HG03520 (cell line): ENCODE results near the gene SEC14L2.
"Not testable (repeated sequence)": the region's sequence is repeated elsewhere in the genome, so short reads cannot be mapped to it uniquely, and the experiment has no call there.

ENCODE experiments used
- ATAC-seq: cut with Tn5 transposase; IDR thresholded peaks from one replicate; pipeline ENCODE4 v1.9.1; 2021; ENCODE audit warnings: mild to moderate bottlenecking, moderate library complexity; ENCODE audit not compliant: unreplicated experiment

SEC14L2 gene

DNA sequence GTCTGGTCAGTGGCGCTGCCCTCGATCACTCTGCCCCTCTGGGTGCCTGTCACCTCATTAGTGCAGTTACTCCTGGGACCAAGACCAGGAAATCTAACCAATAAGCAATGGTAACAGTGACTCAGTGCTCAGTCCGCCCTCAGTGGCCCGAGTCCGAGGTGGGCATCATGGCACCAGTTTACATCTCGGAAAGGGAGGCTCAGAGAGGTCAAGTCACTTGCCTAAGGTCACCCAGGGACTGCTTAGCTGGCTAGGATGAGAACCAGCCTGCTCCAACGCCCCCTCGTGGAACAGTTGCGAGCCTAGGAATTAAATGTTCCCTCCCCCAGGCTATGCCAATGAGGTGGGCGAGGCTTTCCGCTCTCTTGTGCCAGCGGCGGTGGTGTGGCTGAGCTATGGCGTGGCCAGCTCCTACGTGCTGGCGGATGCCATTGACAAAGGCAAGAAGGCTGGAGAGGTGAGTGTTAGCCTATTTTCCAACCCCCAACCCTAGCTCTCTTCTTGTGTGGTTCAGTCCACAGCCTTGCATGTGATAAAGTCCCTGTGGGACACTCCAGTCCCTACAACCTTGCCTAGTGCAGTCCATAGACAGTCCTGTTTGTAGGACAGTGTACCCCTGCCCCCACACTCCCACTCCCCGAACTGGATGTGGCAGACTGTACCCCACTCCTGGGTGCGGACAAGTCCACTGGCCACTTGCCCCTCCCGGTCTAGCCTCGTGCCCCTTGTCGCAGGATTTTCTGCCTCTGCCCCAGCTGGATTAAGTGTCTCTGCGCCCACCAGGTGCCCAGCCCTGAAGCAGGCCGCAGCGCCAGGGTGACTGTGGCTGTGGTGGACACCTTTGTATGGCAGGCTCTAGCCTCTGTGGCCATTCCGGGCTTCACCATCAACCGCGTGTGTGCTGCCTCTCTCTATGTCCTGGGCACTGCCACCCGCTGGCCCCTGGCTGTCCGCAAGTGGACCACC, 29.9 kb downstream of the SEC14L2 start:
- no peak for ATAC-seq

DNA sequence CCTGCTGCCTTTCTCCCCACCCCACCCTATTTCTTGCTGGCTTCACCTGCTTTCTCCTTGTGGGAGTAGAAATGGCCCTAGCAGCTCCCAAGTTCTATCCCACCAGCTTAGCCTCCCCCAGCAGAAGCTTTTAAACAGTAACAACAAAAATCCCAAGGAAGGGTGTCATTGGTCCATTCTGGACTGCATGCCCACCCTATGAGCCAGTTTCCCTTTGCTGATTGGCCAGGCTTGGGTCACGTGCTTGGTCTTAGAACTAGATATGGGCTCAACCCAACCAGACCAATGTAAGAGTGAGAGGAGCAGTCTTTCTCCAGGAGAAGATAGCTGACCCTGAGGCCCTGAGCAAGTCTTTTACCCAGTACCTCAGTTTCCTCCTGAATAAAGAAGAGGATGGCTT, 31.1 kb downstream of the SEC14L2 start:
- ATAC-seq, result no peak

DNA sequence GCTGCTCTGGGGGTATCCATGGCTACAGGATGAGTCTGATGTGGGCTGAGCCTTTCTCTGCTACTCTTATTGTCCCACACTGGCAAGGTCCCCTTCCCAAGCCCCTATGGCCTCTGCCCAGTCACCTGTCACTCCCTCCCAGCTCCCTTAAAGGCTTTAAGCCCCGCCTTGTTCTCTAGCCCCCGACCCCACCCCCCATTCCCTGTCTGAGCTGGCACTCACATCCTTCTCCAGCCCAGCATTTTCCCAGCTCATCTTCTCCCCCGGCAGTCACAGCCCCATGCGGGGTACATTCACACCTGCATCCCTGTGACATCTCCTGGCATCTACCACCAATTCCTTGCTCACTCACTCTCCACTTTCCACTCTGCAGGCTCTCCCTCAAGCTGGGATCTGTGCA, 33.1 kb downstream of the SEC14L2 start:
- ATAC-seq, result no peak

DNA sequence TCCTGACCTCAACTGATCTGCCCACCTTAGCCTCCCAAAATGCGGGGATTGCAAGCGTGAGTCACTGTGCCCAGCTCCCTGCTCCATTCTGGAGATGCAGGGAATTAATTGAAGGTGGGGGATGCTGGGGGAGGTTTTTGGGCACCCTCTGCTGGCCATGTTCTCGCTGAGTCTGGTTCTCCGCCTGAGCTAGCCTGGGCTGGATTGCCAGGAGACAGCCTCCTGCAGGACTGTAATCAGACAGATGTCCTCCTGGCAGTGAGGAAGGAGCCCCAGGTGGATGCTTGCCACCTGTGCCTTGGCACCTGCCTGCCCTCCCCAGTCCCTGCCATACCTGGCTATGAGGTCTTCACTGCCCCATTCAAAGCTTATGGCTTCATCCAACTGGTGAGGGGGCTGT, 34.1 kb downstream of the SEC14L2 start:
- ATAC-seq, result no peak

DNA sequence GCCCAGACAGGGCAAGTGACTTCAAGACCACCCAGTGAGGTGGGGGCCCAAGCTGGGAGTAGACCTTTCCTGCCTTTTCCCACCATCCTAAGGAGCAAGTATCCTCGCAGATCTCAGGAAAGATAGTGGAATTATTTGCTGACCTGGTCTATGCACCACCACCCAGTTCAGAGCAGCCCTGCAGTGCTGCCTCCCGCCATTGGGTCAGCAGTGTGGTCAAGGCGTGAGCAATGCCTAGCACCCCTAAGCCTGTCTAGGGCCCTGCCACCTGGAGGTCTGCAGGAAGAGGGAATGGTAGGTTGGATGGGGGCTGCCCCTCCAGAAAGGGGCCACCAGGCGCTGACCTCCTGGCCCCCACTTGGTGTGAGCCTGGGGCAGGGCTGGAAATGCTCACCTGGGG, 35.3 kb downstream of the SEC14L2 start:
- ATAC-seq, result no peak

DNA sequence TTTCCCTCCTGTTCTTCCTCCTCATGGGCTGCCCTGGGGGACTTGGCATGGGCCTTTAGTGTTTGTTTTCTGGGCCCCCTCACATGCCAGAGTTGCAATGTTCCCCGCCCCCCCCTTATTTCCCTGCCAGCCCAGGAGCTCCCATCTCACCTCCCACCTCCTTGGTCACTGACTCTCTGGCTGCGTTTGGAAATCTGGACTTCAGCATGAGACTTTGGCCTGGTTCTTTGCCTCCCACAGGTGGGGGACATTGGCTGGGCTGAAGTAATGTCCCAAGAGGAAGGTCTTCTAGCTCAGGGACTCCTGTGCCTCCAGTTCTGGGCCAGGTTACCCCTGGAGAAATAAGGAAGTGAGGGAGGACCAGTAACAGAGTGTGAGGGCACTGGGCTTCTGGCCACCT, 35.7 kb downstream of the SEC14L2 start:
- no peak for ATAC-seq

DNA sequence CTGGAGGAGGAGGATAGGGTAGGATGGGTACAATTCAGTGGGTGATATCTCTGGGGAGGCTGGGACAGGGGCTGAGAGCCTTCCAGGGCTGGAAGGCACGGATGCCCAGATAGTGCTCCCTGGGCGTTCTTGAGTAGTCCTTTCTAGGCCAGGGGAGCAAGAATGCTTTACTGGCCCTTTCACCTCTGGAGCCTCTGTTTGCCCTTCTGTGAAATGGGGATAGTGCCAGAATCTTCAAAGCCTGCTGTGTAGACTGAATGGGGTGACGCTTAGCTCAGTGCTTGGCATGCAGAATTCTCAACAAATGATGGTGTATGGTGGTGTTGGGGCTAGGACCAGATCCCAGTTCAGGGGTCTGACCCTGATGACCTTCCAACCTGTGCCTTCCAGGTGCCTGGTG, 36.4 kb downstream of the SEC14L2 start:
- no peak for ATAC-seq

DNA sequence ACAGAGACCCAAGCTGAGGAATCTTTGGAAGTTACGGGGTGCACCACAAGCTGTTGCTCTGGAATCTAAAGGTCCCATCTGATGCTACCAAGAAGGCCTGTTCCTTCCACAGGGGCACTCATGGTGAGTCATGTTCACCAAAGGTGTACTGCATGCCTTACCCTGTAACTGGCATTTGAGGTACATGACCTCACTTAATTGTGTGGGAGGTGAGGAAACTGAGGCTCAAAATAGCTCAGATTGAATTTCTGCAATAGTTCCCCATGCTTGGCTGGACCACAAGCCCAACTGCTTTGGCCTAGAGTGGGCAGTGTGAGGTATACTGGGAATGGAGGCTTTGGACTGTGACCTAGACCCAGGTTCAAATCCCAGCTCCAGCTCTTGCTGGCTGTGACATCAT, 37.0 kb downstream of the SEC14L2 start:
- ATAC-seq, result no peak

DNA sequence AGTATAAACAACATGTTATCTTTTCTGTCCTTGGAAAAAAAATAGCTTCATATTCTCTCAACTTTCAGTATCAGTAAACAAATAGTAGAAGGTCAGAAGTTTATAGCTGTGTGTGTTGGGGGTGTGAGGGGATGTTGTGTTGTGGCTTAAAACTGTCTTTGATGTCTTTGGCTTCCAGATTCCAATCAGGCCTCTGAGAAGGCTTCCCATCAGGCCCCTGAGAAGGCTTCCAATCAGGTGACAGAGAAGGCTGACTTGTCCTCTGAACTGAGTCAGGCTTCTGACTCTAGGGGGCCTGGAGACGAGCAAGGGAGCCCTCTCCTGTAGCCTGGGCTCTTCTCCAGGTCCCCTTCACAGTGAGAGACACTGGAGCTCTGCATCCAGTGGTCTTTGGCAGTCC, 38.0 kb downstream of the SEC14L2 start:
- no peak for ATAC-seq

DNA sequence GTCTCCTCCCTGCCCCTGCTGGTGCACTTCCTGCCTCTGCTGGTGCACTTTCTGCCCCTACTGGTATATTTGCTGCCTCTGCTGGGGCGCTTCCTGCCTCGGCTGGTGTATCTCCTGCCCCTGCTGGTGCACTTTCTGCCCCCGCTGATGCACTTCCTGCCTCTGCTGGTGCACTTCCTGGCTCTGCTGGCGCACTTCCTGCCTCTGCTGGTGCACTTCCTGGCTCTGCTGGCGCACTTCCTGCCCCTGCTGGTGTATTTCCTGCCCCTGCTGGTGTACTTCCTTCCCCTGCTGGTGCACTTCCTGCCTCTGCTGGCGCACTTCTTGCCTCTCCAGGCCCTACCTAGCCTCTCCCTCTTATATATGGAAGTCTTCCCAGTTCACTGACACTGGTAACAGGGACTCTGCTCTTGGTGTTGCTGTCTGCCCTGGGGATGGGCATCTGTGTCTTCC, 38.9 kb downstream of the SEC14L2 start:
- ATAC-seq, result no peak

DNA sequence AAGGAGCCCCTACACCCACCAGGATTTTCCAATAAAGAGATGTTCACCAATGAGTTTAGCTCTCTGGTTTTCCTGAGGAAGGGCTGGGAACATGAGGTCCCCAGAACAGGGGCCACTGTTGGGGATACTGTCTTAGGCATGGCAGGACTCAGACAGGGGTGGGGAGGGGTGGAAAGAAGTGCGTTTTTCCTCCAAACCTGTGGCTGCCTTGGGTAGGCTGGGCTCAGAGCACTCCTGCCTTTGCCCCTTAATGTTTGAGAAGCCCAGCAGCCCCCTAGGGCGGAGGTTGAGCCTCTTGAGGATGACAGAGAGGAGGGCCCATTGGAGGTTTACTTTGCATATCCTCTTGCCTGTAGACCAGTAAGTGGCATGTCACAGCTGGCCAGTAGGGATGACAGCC, 39.4 kb downstream of the SEC14L2 start:
- no peak for ATAC-seq

DNA sequence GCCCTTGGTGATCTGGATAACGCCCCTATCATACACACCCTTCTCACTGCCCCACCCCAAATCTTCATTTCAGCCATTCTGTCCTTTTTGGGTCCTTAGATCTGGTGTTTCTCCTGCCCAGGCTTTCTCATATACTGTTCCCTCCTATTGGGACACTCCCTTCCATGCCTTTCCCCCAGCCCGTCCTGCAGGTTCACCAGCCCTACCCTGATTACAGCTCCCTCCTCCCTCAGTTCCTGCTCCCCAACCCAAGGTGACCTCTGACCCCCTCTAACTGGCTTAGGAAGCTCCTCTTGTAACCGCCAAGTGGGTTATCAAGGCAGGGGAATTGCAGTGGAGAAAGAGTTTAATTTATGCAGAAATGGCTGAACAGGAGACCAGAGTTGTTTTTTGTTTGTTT, 41.7 kb downstream of the SEC14L2 start:
- ATAC-seq, result no peak

DNA sequence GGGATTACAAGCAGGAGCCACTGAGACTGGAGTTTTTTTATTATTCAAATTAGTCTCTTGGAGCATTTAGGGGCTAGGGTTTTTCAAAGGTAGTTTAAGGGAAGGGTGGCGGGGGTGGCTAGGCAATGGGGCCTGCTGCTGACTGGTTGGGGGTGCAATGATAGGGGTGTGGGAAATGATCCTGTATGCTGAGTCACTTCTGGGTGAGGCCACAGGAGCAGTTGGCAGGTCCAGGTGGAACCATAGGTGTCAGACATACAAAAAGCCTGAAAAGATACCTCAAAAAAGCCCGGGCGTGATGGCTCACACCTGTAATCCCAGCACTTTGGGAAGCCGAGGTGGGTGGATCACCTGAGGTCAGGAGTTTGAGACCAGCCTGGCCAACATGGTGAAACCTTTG, 42.4 kb downstream of the SEC14L2 start:
- ATAC-seq, result no peak

DNA sequence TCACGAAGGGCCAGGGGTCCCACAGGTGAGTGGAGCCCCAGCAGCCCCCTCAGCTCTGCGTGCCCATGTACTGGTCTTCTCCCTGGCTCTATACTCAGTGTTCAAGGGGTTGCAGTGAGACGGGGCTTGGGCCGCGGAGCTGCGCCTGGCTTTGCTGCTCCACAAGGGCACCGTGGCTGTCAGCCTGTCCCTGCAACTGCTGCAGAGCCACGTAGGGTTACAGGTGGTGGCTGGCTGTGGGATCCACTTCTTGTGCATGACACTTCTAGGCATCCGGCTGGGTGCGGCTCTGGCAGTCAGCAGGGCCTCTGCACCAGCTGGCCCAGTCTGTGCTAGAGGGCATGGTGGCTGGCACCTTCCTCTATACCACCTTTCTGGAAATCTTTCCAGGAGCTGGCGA, 43.0 kb downstream of the SEC14L2 start:
- no peak for ATAC-seq

DNA sequence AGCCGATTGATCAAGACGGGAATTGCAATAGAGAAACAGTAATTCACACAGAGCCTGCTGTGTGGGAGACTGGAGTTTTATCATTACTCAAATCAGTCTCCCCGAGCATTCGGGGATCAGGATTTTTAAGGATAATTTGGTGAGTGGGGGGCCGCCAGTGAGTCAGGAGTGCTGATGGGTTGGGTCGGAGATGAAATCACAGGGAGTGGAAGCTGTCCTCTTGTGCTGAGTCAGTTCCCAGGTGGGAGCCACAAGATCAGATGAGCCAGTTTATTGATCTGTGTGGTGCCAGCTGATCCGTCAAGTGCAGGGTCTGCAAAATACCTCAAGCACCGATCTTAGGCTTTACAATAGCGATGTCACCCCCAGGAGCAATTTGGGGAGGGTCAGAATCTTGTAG, 44.3 kb downstream of the SEC14L2 start:
- no peak for ATAC-seq

DNA sequence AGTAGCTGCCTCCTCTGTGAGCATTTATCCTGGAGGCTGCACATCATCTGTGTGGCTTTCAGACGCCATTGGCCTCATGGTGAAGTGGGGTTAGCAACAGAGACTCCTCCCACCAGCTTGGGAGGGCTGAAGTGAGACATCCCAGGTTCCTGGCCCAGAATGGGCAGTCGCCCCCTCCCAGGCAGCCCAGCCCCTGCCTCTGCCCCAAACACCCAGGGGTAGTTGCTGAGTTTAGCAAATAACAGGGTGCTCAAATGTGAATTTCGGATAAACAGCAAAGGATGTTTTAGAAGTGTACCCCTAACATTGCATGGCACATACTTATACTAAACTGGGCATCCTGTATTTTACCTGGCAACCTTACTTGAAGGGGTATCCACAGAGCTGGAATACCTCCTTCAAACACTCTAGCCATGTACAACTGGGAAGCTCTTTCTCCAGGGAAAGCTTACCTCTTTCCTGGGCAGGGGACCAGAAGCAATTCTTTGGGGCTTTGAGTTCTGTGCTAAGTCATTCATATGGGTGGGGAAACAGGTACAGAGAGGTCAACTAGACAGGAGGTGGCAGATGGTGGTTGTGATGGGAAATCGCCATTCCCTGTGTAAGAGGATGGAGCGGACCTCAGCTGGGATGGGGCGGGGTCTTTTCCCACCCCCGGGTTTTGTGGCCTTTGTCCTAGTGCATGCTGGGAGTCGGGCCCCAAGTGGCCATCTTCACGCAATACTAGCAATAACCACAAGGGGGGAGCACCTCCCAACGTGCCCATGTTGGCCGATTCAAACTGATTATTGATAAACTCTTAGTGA, 48.0 kb downstream of the SEC14L2 start:
- ATAC-seq, result no peak

DNA sequence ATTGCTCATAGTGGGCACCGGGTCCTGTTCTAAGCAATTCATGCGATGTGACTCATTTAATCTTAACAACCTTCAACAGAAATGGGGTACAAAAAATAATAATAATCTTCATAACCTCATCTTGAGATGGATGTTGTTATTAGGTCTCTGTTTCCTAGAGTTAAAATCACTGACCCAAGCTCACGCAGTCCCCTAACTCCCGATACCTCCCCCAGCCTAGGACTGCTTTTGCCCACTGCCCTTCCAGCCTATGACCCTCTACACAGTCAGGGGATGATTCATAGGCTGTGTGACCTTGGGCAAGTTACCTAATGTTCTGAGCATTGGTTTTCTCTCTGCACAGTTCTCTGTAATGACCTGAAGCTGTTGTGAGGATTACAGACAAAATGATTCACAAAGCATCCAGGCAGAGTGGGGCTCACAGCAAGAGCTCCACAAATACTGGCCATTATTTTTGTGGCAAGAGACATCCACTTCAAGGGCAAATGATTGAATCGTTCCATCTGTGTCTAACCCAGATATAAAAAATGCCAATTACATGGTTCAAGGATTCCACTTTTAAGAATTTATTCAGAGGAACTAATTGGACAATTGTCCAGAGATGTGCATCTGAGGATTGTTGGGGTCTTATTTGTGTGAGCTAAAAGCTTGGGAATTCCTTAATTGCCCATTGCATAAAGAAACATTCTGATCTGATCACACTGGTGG, 48.8 kb downstream of the SEC14L2 start:
- no peak for ATAC-seq

DNA sequence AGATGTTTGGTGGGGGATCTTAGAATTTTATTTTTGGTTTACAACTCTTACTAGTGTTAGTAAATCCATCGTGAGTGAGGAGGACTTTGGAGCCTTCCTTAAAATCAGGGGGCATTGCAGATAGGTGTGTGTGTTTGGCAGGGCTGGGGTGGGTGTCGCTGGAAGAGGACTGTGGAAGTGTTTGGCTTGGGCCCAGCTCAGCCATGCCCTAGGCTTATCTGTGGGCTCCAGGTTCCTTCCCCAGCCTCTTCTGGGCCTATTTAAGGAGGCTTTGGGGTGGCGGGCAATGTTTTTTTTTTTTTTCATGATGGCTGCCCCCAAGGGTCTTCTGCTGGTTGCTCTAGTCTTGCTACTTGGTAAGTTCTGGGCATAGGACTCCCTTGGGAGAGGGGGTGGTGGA, 50.8 kb downstream of the SEC14L2 start:
- ATAC-seq, result no peak

DNA sequence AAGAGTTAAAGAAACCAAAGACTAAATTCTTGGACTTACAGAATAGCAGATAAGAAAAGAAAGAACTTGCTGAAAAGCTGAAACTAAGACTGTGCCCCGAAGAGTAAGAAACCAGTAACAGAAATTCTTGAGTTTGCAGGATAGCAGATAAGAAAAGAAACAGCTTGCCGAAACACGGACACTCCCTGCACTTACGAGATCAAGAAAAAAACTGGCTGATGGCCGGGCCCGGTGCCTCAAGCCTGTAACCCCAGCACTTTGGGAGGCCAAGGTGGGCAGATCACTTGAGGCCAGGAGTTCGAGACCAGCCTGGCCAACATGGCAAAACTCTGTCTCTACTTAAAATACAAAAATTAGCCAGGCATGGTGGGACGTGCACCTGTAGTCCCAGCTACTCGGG, 54.7 kb downstream of the SEC14L2 start:
- ATAC-seq, result not testable (repeated sequence)

DNA sequence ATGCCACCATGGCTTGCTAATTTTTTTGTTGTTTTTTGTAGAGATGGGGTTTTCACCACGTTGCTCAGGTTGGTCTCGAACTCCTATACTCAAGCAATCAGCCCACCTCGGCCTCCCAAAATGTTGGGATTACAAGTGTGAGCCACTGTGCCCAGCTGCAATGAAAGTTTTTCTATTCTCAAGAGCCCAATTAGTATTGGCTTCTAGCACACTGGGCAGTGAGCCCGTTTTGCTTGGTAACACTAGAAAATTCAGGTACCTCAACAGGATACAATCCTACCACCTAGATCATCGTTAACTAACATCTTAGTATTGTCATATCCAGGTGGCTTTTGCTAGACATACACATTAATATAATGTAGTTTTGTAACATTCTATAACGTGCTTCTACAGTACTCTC, 56.0 kb downstream of the SEC14L2 start:
- no peak for ATAC-seq

DNA sequence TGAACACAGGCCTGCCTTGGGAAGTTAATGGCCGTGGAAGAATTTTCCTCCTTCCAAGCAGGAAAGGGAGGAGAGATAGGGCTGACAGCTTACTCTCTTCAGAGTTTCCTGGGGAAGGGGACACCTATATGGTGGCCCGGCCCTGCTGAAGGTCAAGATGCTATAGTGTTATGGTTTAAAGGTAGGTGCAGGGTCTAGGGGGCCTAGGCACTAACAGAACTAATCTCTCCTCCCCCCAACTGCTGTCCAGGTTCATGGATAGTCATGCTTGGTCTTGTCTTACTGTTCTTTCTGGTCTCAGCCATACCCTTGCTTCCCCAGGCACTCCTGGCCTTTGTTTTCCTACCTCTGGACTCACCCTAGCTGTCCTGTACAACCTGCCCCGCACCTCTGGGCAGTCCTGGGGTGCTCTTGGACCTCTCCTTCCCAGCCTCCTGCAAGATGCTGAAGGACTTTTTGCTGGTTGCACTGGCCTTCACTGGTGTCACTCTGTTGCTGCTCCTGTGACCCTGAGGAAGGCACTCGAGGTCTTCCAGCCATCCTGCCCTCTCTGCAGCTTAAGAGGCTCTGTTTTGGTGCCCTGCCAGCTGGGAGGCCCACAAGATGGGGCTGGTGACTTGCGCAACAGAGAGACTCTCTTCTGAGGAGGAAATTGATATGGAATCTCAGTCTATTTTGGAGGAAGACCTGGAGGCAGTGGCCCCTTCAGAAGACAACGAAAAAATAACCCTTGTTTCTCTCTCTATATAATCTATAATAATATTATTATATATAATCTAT, 57.1 kb downstream of the SEC14L2 start:
- no peak for ATAC-seq
